Measurements from ENCODE around the gene CCDC201.

Gene CCDC201

DNA sequence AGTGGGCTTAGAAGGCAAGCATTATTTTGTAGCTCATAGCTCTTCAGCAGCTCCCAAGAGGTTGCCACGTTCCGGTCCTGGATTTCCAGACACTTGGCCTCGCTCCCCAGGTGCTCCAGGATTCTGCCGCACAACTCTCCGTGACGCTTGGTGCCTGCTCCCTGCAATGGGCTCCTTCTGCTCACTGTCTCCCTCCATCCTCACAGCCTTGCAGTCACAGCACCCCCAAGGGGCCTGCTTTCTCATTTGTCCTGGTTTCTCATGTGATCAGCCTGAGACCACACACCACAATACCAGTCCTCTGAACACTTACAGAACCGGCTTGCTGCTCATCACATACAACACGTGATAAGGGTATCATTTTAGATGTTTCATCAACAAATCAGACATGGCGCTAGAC lies 38.4 kb upstream of the CCDC201 start:
- no peak for DNase-seq (ENCODE audit: low read depth)
- TF ChIP-seq, protein P1, sequence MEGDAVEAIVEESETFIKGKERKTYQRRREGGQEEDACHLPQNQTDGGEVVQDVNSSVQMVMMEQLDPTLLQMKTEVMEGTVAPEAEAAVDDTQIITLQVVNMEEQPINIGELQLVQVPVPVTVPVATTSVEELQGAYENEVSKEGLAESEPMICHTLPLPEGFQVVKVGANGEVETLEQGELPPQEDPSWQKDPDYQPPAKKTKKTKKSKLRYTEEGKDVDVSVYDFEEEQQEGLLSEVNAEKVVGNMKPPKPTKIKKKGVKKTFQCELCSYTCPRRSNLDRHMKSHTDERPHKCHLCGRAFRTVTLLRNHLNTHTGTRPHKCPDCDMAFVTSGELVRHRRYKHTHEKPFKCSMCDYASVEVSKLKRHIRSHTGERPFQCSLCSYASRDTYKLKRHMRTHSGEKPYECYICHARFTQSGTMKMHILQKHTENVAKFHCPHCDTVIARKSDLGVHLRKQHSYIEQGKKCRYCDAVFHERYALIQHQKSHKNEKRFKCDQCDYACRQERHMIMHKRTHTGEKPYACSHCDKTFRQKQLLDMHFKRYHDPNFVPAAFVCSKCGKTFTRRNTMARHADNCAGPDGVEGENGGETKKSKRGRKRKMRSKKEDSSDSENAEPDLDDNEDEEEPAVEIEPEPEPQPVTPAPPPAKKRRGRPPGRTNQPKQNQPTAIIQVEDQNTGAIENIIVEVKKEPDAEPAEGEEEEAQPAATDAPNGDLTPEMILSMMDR (IDR thresholded peaks at IDR 0.05; ENCODE audit: insufficient read depth, low read depth, low read length, missing control alignments), result no peak
- no peak overlapping the region for H3K4me3 ChIP-seq (ENCODE audit: low read depth, low read length)

DNA sequence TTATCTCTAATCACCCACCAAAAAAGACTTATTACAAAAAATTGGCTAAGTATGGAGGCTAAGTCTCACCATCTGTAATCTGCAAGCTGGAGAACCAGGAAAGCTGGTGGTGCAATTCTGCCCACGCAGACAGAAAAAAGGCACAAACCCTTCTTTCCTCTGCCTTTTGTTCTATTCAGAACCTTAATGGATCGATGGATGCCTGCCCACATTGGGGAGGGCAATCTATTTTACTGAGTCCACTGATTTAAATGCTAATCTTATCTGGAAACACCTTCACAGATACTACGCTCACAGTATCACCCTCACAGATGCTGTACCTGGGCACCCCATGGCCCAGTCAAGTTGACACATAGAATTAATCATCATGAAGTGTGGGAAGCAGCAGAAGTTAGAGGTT lies 38.0 kb upstream of the CCDC201 start:
- no peak for DNase-seq (ENCODE audit: low read depth)
- TF ChIP-seq, protein P1 (IDR thresholded peaks at IDR 0.05; ENCODE audit: insufficient read depth, low read depth, low read length, missing control alignments), result no peak
- no peak overlapping the region for H3K4me3 ChIP-seq (ENCODE audit: low read depth, low read length)

DNA sequence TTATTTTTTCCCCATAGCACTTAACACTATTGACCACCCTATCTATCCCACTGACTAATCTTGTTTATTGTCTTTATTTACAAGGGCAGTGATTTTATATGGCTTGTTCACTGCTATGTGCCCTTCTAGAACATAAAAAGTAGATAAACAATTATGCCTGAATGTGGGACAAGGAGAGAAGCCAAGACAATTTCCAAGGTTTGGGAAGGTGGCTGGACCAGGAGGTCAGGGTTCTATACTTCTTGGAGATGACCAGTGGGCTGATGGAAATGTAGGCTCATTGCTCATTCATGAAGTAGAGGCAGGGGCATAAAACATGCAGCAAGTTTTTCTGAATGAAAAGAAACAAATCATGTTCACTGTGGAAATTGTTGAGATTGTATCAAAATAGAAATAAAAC lies 36.7 kb upstream of the CCDC201 start:
- TF ChIP-seq, protein P1 (IDR thresholded peaks at IDR 0.05; ENCODE audit: insufficient read depth, low read depth, low read length, missing control alignments), result no peak
- no peak overlapping the region for H3K4me3 ChIP-seq (ENCODE audit: low read depth, low read length)
- no peak for DNase-seq (ENCODE audit: low read depth)

DNA sequence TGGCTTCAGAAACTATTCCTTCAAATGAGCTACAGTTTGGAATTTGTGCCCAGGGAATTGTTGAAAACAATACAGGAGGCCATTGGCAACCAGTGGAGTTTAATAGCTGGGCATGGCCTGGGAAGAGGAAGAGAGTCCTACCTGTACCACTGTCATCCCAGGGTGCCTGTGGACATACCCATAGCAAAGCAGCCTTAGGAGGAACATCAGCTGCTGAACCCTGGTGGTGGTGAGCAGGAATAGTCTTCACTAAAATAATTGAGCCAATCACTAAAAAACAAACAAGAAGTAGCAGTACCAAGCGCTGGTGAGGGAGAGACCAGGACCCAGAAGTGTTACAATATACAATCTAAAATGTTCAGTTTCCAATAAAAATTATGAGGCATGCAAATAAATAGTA lies 29.9 kb upstream of the CCDC201 start:
- TF ChIP-seq, protein P1 (IDR thresholded peaks at IDR 0.05; ENCODE audit: insufficient read depth, low read depth, low read length, missing control alignments), result no peak
- no peak overlapping the region for H3K4me3 ChIP-seq (ENCODE audit: low read depth, low read length)
- DNase-seq (ENCODE audit: low read depth), result no peak

DNA sequence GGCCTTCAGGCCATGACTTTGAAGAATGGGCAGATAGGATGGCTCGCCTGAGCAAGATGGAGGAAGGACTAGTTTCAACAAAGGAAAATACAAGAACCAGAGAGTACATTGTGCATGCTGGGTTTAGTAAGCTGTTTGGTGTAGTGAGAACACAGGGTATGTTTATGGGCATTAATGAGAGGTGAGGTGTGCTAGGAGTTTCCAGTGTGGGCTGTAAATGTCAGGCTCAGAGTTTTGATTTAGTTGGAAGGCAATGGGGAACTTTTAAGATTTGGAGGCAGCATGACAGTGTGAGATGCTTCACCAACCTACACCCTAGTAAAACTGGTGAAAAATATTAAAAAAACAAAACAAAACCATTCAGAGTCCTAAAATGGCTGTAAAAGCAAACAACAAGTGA lies 28.7 kb upstream of the CCDC201 start:
- TF ChIP-seq, protein P1 (IDR thresholded peaks at IDR 0.05; ENCODE audit: insufficient read depth, low read depth, low read length, missing control alignments), result no peak
- H3K4me3 ChIP-seq (ENCODE audit: low read depth, low read length), result no peak overlapping the region
- DNase-seq (ENCODE audit: low read depth), result no peak

DNA sequence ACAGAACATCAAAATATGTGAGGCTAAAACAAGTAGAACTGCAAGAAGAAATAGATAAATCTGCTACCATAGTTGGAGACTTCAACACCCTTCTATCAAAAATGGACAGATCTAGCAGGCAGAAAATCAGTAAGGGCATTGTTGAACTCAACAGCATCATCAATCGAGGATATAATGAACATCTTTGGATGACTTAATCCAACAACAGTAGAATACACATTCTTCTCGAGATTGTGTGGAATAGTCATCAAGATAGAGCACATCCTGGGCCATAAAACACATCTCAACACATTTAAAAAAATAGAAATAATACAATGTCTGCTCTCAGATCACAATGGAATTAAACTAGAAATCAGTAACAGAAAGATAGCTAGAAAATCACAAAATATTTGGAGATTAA lies 25.3 kb upstream of the CCDC201 start:
- DNase-seq (ENCODE audit: low read depth), result no peak
- TF ChIP-seq, protein P1 (IDR thresholded peaks at IDR 0.05; ENCODE audit: insufficient read depth, low read depth, low read length, missing control alignments), result no peak
- H3K4me3 ChIP-seq (ENCODE audit: low read depth, low read length), result no peak overlapping the region

DNA sequence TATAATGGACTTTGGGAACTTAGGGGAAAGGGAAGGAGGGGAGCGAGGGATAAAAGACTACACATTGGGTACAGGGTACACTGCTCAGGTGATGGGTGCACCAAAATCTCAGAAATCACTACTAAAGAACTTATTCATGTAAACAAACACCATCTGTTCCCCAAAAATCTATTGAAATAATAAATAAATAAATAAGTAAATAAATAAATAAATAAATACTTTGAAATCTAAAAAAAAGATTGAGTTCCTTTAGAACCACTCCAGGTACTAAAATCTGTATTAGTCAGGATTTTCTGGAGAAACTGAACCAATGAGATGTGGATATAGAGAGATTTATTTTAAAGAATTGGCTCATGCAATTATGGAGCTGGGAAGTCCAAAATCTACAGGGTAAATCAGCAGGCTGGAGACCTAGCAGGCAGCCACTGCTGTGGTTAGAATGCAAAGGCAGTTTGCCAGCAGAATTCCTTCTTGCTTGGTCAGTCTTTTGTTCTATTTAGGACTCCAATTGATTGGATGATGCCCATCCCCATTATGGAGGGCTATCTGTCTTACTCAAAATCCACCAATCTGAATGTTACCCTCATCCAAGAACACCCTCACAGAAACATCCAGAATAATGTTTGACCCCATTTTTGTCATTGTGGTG lies 24.3 kb upstream of the CCDC201 start:
- no peak for DNase-seq (ENCODE audit: low read depth)
- no peak overlapping the region for H3K4me3 ChIP-seq (ENCODE audit: low read depth, low read length)
- TF ChIP-seq, protein P1 (IDR thresholded peaks at IDR 0.05; ENCODE audit: insufficient read depth, low read depth, low read length, missing control alignments), result no peak
